Measurements from ENCODE around the gene BCL2L11.

The BCL2L11 gene

GRCh38 chr2:111157798-111158197 lies 37.1 kb downstream of the BCL2L11 start:
- TF ChIP-seq, protein P1, sequence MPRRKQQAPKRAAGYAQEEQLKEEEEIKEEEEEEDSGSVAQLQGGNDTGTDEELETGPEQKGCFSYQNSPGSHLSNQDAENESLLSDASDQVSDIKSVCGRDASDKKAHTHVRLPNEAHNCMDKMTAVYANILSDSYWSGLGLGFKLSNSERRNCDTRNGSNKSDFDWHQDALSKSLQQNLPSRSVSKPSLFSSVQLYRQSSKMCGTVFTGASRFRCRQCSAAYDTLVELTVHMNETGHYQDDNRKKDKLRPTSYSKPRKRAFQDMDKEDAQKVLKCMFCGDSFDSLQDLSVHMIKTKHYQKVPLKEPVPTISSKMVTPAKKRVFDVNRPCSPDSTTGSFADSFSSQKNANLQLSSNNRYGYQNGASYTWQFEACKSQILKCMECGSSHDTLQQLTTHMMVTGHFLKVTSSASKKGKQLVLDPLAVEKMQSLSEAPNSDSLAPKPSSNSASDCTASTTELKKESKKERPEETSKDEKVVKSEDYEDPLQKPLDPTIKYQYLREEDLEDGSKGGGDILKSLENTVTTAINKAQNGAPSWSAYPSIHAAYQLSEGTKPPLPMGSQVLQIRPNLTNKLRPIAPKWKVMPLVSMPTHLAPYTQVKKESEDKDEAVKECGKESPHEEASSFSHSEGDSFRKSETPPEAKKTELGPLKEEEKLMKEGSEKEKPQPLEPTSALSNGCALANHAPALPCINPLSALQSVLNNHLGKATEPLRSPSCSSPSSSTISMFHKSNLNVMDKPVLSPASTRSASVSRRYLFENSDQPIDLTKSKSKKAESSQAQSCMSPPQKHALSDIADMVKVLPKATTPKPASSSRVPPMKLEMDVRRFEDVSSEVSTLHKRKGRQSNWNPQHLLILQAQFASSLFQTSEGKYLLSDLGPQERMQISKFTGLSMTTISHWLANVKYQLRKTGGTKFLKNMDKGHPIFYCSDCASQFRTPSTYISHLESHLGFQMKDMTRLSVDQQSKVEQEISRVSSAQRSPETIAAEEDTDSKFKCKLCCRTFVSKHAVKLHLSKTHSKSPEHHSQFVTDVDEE (CRISPR knock-in tag; IDR thresholded peaks at IDR 0.05) = no peak
- TF ChIP-seq GLIS3 (CRISPR knock-in tag; IDR thresholded peaks at IDR 0.05) = no peak
- TF ChIP-seq ZFP30 (CRISPR knock-in tag; IDR thresholded peaks at IDR 0.05) = no peak
- no peak for TF ChIP-seq OSR1 (CRISPR knock-in tag; IDR thresholded peaks at IDR 0.05)
- no peak for TF ChIP-seq ARNTL (CRISPR knock-in tag; IDR thresholded peaks at IDR 0.05; ENCODE audit: borderline replicate concordance, low read depth)
- TF ChIP-seq PATZ1 (CRISPR knock-in tag; IDR thresholded peaks at IDR 0.05; ENCODE audit: borderline replicate concordance) = no peak
- no peak for TF ChIP-seq ZC3H10 (CRISPR knock-in tag; IDR thresholded peaks at IDR 0.05)
- TF ChIP-seq CSDC2 (CRISPR knock-in tag; IDR thresholded peaks at IDR 0.05) = no peak
- TF ChIP-seq BACH2 (CRISPR knock-in tag; IDR thresholded peaks at IDR 0.05; ENCODE audit: borderline replicate concordance) = no peak
- no peak for TF ChIP-seq ZFP3 (CRISPR knock-in tag; IDR thresholded peaks at IDR 0.05)
- no peak for TF ChIP-seq ISL1 (CRISPR knock-in tag; IDR thresholded peaks at IDR 0.05)
- no peak for TF ChIP-seq SNAI2 (CRISPR knock-in tag; IDR thresholded peaks at IDR 0.05)
- no peak for TF ChIP-seq ZNF565 (CRISPR knock-in tag; conservative IDR thresholded peaks at IDR 0.05; ENCODE audit: low read depth)
- no peak for TF ChIP-seq POU6F1 (CRISPR knock-in tag; IDR thresholded peaks at IDR 0.05; ENCODE audit: borderline replicate concordance, low read depth)
- TF ChIP-seq ZNF70 (CRISPR knock-in tag; IDR thresholded peaks at IDR 0.05) = no peak
- no peak for TF ChIP-seq RARB (CRISPR knock-in tag; IDR thresholded peaks at IDR 0.05)
- TF ChIP-seq TOX (CRISPR knock-in tag; IDR thresholded peaks at IDR 0.05; ENCODE audit: borderline replicate concordance) = no peak
- no peak for TF ChIP-seq TCF4 (CRISPR knock-in tag; IDR thresholded peaks at IDR 0.05; ENCODE audit: borderline replicate concordance)
- TF ChIP-seq ZNF8 (CRISPR knock-in tag; IDR thresholded peaks at IDR 0.05) = no peak
- no peak for TF ChIP-seq ESRRG (CRISPR knock-in tag; IDR thresholded peaks at IDR 0.05)
- no peak for ATAC-seq

DNA sequence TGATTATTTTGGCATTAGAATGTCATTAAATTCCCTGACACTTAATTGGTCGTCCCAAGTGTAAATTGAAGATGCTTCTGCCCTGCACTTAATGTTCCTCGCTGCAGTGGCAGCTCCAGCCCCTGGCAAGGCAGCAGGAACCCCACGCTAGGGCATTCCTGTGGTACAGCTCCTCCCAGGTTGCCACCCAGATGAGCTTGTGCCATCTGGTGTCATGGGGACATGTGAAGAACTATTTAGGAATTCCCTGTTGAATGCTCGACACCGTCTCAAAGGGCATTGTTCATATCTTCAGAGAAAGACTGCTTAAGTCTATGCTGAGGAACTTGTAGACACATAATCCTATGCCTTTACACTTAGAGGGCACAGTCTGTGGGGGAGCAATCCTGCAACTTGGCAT lies 38.9 kb downstream of the BCL2L11 start:
- TF ChIP-seq RARB (CRISPR knock-in tag; IDR thresholded peaks at IDR 0.05) = no peak
- TF ChIP-seq GLIS3 (CRISPR knock-in tag; IDR thresholded peaks at IDR 0.05) = no peak
- ATAC-seq = no peak

GRCh38 chr2:111160758-111161157 lies 40.0 kb downstream of the BCL2L11 start:
- peak; percentile 96 for ATAC-seq
- TF ChIP-seq ISL1 (CRISPR knock-in tag; IDR thresholded peaks at IDR 0.05) (0 out of 2 replicates have a peak, but pooled peaks have one; percentile 38), TCF4 (CRISPR knock-in tag; IDR thresholded peaks at IDR 0.05; ENCODE audit: borderline replicate concordance) (no peak)

- TF ChIP-seq ZFP3 (CRISPR knock-in tag; IDR thresholded peaks at IDR 0.05) (no peak), ZNF8 (CRISPR knock-in tag; IDR thresholded peaks at IDR 0.05) (no peak), GLIS3 (CRISPR knock-in tag; IDR thresholded peaks at IDR 0.05) (no peak), ARNTL (CRISPR knock-in tag; IDR thresholded peaks at IDR 0.05; ENCODE audit: borderline replicate concordance, low read depth) (no peak)
- TF ChIP-seq, protein P2, sequence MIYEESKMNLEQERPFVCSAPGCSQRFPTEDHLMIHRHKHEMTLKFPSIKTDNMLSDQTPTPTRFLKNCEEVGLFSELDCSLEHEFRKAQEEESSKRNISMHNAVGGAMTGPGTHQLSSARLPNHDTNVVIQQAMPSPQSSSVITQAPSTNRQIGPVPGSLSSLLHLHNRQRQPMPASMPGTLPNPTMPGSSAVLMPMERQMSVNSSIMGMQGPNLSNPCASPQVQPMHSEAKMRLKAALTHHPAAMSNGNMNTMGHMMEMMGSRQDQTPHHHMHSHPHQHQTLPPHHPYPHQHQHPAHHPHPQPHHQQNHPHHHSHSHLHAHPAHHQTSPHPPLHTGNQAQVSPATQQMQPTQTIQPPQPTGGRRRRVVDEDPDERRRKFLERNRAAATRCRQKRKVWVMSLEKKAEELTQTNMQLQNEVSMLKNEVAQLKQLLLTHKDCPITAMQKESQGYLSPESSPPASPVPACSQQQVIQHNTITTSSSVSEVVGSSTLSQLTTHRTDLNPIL (CRISPR knock-in tag; IDR thresholded peaks at IDR 0.05; ENCODE audit: low read depth) = no peak
- ATAC-seq = peak; percentile 23
These were observed 41.3 kb downstream of the BCL2L11 start for GRCh38 chr2:111161971-111162370.
